Activated CD4-positive, alpha-beta T cell treated with anti-CD3 and anti-CD28 coated beads, Interleukin-2, amount 50 U/mL, for 4 hours (primary cell): Measurements from ENCODE around the gene MTPN.

ENCODE experiments used
- DNase-seq, 2 experiments: peaks; one replicate each; pipeline ENCODE4 v3.0.0-alpha.2; 2020

Gene MTPN

GRCh38 chr7:135884495-135885232, 92.5 kb downstream of the MTPN start:
- no peak for DNase-seq

GRCh38 chr7:135879233-135879632, 97.9 kb downstream of the MTPN start:
- DNase-seq: no peak

- no peak for DNase-seq
These were observed 98.9 kb downstream of the MTPN start for GRCh38 chr7:135878284-135878683.

DNA sequence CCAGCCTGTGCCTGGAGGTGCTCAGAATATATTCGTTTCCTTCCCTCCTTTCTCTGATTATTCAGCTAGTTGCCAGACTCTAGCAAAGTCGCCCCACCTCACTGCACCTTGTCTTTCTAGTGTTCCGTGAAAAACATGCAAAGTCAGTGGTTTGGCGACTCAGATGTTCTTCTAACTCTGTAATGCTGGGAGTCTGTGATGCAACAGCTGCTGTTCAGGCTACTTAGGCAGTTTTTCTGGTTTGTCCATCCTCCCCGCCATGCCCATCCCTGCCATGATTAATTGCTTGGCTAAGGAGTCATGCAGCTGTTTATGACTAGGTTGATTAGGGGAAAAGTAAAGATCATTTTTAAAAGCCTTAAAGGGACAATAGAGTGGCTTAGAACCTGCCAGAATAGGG, 99.4 kb downstream of the MTPN start:
- no peak for DNase-seq
